ENCODE measurements around the gene OR2F1.

Gene OR2F1
- 0 reads per million in 4 donors for total RNA-seq

GRCh38 chr7:143954544-143954943 lies at the start of gene OR2F1:
TSS of gene OR2F1 (plus strand) at chr7:143954844. CDS start at chr7:143959971, 5,127 bp downstream.
- no peak for DNase-seq

GRCh38 chr7:143905509-143905908 lies 49.1 kb upstream of the OR2F1 start:
- DNase-seq: no peak

- no peak for DNase-seq
Measured at GRCh38 chr7:143906151-143906550, 48.5 kb upstream of the OR2F1 start.

DNA sequence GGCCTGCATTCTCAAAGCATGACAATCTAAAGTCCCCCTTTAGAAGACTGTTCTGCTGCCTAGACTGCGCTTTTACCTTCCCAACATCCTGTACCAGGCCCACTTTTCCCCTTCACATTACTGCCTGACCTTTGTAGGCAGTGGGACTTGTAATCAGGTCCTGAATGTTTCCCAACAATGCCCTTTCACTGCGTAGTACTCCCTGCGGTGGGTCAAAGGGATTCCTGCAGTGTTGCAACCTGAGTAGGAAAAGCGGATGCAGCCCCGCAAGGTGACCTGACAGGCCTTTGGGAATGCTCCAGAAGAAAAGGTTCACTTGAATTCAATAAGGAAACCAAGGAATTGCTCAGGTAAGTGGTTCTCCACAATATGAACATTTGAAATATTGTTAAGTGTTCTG lies 47.7 kb upstream of the OR2F1 start:
- no peak for DNase-seq

DNA sequence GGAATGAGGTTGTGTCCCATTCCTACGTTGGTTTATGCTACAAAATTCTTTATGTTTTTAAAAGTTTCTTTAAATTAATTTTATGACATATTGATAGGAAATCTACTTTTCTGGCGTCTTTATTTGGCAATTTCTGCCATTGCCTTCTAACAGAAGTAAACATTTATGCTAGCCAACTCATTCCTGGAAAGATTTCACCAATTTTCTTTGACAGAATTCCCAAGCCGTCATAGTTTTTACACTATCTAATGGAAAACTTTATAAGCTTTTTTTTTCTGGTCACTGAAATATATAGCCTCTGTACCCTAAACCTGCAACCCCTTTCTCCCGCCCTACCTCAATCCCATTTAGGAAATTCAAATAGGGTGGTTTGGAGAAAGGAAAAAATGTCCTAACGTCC lies 46.5 kb upstream of the OR2F1 start:
- DNase-seq: no peak

DNA sequence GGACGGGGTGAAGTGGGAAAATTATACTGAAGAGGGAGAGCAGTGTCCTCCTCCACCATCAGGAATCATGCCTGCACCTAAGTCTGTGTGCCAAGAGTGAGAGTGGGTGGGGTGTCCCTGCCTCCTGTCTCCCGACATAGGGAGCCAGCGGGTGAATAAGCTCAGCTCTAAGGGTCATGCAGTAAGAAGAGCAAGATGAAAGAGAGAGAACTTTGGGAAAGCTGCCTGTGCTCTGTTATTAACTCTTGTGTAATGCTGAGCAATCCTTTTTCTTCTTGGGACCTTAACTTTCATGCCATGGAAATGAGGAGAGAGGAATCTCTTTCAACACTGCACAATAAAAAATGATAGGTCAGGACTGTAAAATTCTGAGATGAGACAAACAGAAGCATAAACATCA lies 44.8 kb upstream of the OR2F1 start:
- no peak for DNase-seq

GRCh38 chr7:143910473-143911248 lies 44.0 kb upstream of the OR2F1 start:
- DNase-seq: no peak

DNA sequence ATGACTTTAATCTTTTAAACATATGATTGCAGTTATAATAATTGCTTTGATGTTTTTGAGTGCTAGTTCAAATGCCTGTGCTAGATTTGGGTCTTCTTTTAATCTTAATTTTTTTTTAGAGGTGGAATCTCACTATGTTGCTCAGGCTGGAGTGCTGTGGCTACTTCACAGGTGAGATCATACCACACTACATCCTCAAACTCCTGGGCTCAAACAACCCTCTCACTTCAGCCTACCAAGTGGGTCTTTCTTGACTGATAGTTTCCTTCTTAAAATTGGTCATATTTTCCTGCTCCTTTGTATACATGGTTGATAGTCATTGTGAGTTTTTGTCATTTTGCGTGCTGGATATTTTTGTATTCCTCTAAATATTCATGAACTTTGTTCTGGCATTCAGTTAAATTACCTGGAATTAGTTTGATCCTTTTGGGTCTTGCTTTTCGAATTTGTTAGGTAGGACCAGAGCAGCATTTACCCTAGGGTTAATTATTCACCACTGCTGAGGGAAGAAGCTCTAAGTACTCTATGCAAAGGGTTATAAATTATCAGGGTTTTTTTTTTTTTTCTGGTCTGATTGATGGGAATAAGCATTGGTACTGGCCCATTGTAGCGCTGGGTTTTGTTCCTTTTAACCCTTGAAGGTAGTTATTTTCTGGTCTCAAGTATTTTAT lies 40.6 kb upstream of the OR2F1 start:
- DNase-seq: no peak

DNA sequence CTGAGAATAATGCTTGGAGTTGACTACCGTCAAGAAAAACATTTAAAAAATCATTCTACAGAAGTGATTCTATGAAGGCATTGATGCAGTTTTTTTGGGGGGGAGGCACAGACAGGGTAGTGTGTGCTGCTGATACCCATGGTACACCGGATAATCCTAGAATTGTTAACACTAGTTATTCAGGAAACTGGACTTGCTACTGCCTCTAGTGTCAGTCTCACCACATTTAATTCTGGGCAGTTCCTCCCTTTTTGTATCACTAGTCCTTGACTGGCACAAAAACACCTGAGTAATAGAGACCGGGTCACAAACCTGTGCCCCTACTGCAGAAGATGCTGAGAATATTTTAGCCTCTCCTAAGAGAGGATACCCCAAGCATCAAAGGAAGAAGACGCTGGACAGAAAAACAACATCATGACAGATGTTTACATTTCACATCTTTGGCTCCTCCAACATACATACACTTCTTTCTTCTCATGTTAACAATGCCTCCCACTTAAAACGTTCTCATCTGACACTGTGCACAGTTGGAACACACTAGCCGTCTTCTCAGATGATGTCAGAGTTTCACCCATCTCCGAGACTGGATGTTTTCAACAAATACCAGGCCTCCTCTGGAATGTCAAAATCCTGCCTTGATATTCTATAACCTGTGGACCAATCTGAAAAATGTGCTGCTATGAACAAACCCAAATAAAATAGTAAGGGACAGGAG lies 39.5 kb upstream of the OR2F1 start:
- DNase-seq: no peak

DNA sequence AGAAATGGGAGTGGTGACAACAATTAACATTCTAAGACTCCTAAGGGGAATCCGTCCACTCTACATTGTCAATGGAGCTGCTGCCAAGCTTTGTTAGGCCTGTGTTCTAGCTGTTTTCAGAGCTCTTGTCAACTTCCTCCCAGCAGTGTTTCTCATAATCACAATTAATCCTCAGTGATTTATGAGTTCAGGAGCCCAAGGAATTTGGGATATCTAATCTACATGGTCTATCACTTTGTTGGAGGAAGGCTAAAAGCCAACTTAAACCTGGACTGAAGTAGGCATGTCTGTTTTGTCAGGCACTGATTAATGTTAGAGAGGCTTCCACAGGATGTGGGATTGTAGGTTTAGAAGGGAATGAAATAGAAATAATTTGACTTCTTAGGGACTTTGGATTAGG lies 29.8 kb upstream of the OR2F1 start:
- DNase-seq: no peak

DNA sequence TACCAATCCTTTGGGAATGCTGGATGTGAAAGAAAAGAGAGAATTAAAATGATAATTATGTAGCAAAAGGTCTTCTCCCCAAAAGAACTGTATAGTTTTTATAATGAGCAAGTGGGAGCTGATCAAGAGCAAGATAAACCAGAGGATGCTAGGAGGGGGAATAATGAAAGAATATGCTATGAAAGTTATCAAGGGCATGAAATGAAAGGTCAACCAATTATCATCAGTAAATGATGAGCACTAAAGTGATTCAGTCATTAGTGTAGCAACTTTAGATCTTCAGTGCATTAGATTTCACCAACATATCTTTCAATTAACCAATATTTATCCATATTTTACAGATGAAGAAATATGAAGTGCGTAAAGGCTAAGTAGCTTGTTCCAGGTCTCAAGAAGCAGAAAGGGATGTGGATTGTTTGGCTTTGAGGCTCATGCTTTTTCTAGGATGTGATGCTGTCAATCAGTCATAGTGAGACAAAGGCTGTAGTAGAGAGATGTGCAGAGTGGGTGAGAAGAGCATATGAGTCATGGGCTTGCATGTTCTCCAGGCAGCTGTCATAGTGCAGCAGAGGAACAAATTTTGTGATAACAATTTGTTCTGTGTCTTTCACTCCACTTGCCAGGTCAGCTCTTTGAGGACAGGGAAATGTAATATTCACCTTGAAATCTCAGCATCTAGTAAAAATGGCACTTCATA lies 25.3 kb upstream of the OR2F1 start:
- peak in 1 of 5 donors; percentile 72 for DNase-seq

- DNase-seq: peak in 1 of 5 donors; percentile 30
Measured at GRCh38 chr7:143931739-143932138, 22.9 kb upstream of the OR2F1 start.

- no peak for DNase-seq
Measured at GRCh38 chr7:143934526-143935325, 19.9 kb upstream of the OR2F1 start, which contains the start of gene OR2F2. TSS of gene OR2F2 (plus strand) at chr7:143935233. CDS start at chr7:143935233, 0 bp downstream.

GRCh38 chr7:143936087-143937009 lies 18.3 kb upstream of the OR2F1 start:
- DNase-seq: no peak

DNA sequence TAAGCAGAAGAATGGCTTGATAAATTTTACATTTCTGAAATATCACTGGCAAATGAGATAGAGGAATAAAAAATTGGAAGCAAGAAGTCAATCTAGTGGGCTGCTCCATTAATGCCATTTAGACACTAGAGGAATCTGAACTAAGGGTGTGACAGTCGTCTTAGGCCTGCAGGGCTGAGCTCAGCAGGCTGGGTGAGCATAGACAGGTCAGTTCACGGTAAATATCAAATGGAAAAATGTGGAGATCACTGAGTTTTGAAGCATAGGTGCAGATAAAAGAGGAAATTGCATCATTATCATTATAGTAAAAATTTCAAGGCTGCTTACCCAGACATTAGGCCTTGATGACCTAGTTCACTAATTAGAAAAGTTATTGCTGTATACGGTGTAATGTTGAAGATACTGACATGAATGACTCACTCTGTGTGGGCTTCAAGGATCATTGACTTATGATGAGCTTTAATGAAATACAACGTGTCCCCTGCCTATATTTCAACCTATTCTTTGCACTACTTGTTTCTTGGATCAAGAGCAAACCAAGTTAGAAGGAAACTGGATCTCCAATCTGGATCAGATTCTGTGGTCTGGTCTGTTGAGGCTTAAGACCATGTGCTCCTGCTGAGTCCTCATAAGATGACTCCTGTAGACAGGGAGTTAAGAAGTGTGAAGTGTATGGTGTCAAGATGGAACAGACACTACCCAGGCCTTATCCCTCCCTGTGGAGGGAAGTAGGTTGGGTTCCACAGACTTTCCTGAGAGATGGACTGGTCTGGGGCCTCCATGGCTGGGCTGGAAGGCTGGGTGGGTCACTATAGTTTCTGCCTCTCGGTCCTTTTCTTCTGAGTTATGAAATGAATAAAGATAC lies 16.0 kb upstream of the OR2F1 start:
- no peak for DNase-seq

GRCh38 chr7:143945423-143945822 lies 9.2 kb upstream of the OR2F1 start:
- DNase-seq: no peak

DNA sequence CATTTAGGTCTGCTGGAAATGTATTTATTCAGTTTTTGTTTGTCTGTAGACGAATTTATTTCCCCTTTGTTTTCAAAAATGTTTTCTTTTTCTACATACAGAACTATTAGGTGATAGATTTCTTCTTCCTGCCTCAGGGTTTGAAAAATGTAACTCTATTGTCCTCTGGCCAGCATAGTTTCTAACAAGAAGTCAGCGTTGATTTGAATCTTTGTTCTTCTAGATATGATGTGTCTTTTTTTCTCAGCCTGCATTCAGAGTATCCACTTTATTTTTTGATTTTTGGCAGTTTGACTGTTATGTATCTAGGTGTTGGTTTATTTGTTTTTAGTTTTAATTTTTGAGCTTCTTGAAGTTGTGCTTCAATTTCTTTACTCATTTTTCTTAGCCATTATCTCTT lies 7.5 kb upstream of the OR2F1 start:
- no peak for DNase-seq

GRCh38 chr7:143948733-143949132 lies 5.9 kb upstream of the OR2F1 start:
- DNase-seq: no peak

- DNase-seq: no peak
Measured at GRCh38 chr7:143953421-143953820, 1.2 kb upstream of the OR2F1 start.

DNA sequence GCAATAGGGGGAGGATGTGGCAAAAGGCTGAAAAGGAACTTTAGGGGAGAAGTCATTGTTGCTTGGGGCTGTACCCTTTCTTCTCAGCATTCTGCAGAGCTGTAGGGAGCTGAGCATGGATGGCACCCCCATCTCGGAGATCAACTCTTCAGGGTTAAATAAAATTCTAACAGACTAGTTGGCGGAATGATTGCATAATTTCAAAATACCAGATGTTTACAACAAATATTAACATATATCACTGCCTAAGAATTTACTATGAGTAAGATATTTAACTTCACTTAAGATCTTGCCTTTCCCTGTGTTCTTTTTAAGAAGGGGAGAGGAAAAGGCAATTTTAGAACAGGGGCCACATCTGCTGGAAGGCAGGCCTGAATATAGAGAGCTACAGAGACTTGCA lies 509 bp upstream of the OR2F1 start:
- DNase-seq: no peak
